Measurements from ENCODE around the gene SLC8A3. TPM values are rescaled to one million over a fixed set of nuclear protein-coding genes. Genes with fewer than 3 reads are reported as not detected.
A peak's percentile ranks its signal among the peaks of the same experiment; 100 is the strongest.

The SLC8A3 gene
- total and polyA plus RNA-seq, 2 of the 13 experiments (the other 11 are each of a cell fraction or from before 2014, with no cell fraction given), result 0.01 to 0.02 TPM

DNA sequence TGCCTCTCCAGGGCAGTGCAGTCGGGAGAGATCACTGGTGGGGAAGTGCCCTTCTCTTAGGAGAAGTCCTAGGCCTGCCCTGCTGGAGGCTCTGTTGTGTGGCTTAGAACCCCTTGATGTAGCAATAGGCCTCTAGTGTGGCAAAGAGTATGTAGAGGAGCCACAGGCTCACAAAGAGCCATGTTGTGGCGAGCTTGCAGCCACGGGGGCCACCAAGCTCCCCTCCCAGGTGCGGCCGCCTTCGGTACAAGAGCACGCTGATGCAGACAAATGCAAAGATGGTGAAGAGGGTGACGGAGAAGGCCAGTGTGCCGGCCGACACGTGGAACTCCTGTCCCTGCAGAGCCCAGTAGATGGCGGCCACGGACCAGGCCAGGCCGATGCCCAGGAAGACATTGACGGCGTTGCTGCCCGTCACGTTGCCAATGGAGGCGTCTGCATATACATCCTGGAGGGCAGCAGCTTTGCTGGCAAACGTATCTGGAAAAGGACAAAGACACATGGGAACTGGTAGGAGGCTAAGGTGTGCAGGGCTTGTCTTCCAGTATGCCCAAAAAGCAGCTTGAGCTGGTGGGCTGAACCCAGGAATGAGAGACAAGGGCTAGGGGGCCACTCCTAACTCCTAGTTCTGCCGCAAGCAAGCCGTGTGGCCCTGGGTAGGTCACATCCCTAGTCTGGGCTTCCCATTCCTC lies 142.8 kb downstream of the SLC8A3 start (continued):
- TF ChIP-seq ZNF781 (CRISPR knock-in tag; IDR thresholded peaks at IDR 0.05; ENCODE audit: borderline replicate concordance, not compliant biosample characterization) (no peak), POLR2AphosphoS2 (IDR thresholded peaks at IDR 0.05; ENCODE audit: low read depth, low read length) (no peak), NFAT5 (CRISPR knock-in tag; IDR thresholded peaks at IDR 0.05) (no peak; the same call in 1 of the 2 replicates), ZNF547 (CRISPR knock-in tag; IDR thresholded peaks at IDR 0.05) (peak; percentile 17; the same call in 1 of the 2 replicates), DZIP1 (CRISPR knock-in tag; IDR thresholded peaks at IDR 0.05) (peak; percentile 86; the same call in 1 of the 2 replicates), ZNF224 (CRISPR knock-in tag; IDR thresholded peaks at IDR 0.05) (peak; percentile 76; the same call in 1 of the 2 replicates), FOXM1 (CRISPR knock-in tag; IDR thresholded peaks at IDR 0.05) (no peak), LCORL (IDR thresholded peaks at IDR 0.05) (no peak), LCORL (CRISPR knock-in tag; IDR thresholded peaks at IDR 0.05) (peak; percentile 46; the same call in 1 of the 2 replicates), ZNF710 (CRISPR knock-in tag; IDR thresholded peaks at IDR 0.05; ENCODE audit: borderline replicate concordance) (0 out of 2 replicates have a peak, but pooled peaks have one; percentile 80), ZZZ3 (CRISPR knock-in tag; IDR thresholded peaks at IDR 0.05; ENCODE audit: borderline replicate concordance) (peak; percentile 80; the same call in 1 of the 2 replicates), ZFY (CRISPR knock-in tag; IDR thresholded peaks at IDR 0.05) (peak; percentile 89)
- TF ChIP-seq, protein P1, sequence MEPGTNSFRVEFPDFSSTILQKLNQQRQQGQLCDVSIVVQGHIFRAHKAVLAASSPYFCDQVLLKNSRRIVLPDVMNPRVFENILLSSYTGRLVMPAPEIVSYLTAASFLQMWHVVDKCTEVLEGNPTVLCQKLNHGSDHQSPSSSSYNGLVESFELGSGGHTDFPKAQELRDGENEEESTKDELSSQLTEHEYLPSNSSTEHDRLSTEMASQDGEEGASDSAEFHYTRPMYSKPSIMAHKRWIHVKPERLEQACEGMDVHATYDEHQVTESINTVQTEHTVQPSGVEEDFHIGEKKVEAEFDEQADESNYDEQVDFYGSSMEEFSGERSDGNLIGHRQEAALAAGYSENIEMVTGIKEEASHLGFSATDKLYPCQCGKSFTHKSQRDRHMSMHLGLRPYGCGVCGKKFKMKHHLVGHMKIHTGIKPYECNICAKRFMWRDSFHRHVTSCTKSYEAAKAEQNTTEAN (CRISPR knock-in tag; conservative IDR thresholded peaks at IDR 0.05), result 0 out of 2 replicates have a peak, but pooled peaks have one; percentile 36
- TF ChIP-seq, protein P2, sequence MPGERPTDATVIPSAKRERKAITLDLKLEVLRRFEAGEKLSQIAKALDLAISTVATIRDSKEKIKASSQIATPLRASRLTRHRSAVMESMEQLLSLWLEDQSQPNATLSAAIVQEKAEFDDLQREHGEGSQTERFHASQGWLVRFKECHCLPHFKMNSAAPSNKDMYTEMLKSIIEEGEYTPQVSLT (CRISPR knock-in tag; IDR thresholded peaks at IDR 0.05; ENCODE audit: borderline replicate concordance, low read depth), result peak; percentile 82; the same call in 1 of the 2 replicates
- TF ChIP-seq, protein P3, sequence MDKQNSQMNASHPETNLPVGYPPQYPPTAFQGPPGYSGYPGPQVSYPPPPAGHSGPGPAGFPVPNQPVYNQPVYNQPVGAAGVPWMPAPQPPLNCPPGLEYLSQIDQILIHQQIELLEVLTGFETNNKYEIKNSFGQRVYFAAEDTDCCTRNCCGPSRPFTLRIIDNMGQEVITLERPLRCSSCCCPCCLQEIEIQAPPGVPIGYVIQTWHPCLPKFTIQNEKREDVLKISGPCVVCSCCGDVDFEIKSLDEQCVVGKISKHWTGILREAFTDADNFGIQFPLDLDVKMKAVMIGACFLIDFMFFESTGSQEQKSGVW (CRISPR knock-in tag; IDR thresholded peaks at IDR 0.05; ENCODE audit: borderline replicate concordance), result no peak
